GM12891 (cell line): ENCODE measurements around the gene TPSB2.
"Not testable (repeated sequence)": the region's sequence is repeated elsewhere in the genome, so short reads cannot be mapped to it uniquely, and the experiment has no call there.

Experiments used
- DNase-seq: peaks from one replicate; pipeline ENCODE4 v3.0.0; 2011; ENCODE audit warnings: low spot score; ENCODE audit not compliant: insufficient read length
- FAIRE-seq: peaks from 2 replicates; lab custom pipeline; 2011; peaks lifted over from hg19 to GRCh38; lab: Jason Lieb, UNC
- PAX5 ChIP-seq: IDR thresholded peaks from 2 replicates; pipeline ENCODE4 v1.6.1; 2011; ENCODE audit warnings: low read length, moderate library complexity, mild to moderate bottlenecking; ENCODE audit not compliant: insufficient read depth, severe bottlenecking
- POLR2A ChIP-seq: IDR thresholded peaks from 2 replicates; pipeline ENCODE4 v1.6.1; 2011; ENCODE audit warnings: low read depth, low read length, control low read depth
- POLR2AphosphoS5 ChIP-seq: IDR thresholded peaks from 2 replicates; pipeline ENCODE4 v1.6.1; 2011; ENCODE audit warnings: low read depth, low read length, control low read depth
- POU2F2 ChIP-seq: IDR thresholded peaks from 2 replicates; pipeline ENCODE4 v1.6.1; 2011; ENCODE audit warnings: low read depth, mild to moderate bottlenecking, control low read depth, low read length, moderate library complexity
- SPI1 ChIP-seq: IDR thresholded peaks from 2 replicates; pipeline ENCODE4 v1.6.1; 2011; ENCODE audit warnings: low read depth, low read length, control low read depth
- TAF1 ChIP-seq: IDR thresholded peaks from 2 replicates; pipeline ENCODE4 v1.6.1; 2011; ENCODE audit warnings: low read depth, low read length, control low read depth

TPSB2 gene

GRCh38 chr16:1226692-1227091 is 3.3 kb downstream of the TPSB2 start:
- DNase-seq, FAIRE-seq: not testable (repeated sequence)

DNA sequence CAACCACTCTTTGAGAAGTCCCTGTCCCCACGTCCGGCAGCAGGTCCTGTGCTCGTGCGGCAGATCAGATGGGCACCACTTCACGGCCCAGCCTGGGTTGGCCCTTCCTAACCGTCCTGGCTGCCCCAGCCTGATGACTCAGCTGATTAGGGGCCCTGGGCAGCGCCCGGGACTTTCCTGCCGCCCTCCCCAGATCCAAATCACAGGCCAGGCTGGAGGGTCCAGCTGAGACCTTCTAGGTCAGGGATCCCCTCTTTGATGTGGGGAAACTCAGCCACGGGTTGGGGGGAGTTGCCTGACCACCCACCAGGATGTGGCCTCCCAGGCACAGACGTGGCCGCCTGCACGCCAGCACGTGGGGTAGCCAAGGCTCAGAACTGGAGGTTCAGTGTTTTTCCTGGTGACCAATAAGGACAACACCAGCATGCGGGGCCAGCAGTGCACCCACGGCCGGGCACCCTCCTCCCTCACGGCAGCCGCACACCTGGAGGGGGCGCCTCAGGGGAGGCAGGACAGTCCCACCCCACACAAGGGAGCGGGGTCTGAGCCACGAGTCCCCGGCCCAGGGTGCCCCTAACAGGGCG is 4.2 kb downstream of the TPSB2 start:
- FAIRE-seq, result not testable (repeated sequence)

GRCh38 chr16:1225051-1225451 is 4.9 kb downstream of the TPSB2 start, which contains the start of gene TPSG1:
TPSG1 (minus strand) TSS chr16:1225268; CDS start chr16:1225252, 16 bp downstream.
- DNase-seq, result no peak
- no peak for FAIRE-seq
- TF ChIP-seq POU2F2 (no peak), POLR2A (no peak), SPI1 (no peak), TAF1 (no peak), PAX5 (no peak), POLR2AphosphoS5 (no peak)

More for the DNA sequence above, 4.2 kb downstream of the TPSB2 start:
- not testable (repeated sequence) for DNase-seq

- TF ChIP-seq POU2F2, result no peak
- TF ChIP-seq POLR2A, result no peak
- no peak for TF ChIP-seq SPI1
- no peak for TF ChIP-seq POLR2AphosphoS5
- no peak for TF ChIP-seq PAX5
- TF ChIP-seq TAF1, result no peak
- no peak for FAIRE-seq
- DNase-seq, result no peak
Measured at GRCh38 chr16:1224558-1224957, 5.4 kb downstream of the TPSB2 start.

DNA sequence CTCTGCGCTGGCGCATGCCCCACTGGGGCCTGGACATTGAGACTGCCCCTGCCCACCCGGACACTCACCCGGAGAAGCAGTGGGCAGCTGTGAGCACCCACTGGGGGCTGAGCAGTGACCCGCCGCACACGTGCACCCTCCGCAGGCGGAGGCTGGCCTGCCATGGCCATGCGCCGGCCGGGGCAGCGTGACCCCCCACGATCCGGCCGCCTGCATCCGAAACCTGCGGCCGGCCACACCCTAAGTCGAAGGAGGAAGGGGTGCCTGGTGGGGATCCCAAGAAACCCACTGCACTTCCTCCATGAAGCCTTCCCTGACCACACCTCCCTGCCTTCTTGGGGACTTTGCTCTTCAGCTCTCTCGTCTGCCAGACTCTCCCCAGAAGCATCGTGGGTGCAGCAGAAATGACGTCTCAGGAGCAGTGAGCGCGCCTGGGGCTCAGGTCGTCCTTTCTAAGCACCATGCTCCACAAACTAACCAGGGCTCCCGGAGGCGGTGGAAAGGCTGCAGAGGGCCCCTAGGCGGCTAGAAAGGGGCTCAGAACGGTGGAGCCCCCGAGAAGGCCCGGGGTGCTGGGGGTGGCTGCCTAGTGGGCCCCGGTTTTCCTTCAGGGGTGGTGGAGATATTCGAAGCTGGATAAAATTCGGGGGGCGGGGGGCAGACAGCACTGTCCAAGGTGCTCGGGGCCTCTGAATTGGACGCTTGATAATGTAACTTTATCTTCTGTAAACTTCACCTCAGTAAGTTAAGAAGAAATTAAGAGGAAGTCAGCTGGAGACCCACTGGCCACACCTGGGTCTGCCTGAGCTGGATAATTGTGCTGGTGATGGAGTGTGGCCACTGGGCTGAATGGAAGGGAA is 6.4 kb downstream of the TPSB2 start:
- TF ChIP-seq POLR2AphosphoS5 (no peak), PAX5 (no peak), POLR2A (no peak), SPI1 (no peak), POU2F2 (no peak), TAF1 (no peak)
- DNase-seq (no peak), FAIRE-seq (no peak)

- TF ChIP-seq TAF1 (no peak), SPI1 (no peak), PAX5 (no peak), POLR2AphosphoS5 (no peak), POLR2A (no peak), POU2F2 (no peak)
- FAIRE-seq (no peak), DNase-seq (no peak)
Measured at GRCh38 chr16:1222553-1223354, 7.2 kb downstream of the TPSB2 start.

- TF ChIP-seq TAF1 (no peak), POLR2A (no peak), SPI1 (no peak), POU2F2 (no peak), PAX5 (no peak), POLR2AphosphoS5 (no peak)
- DNase-seq, result no peak
- FAIRE-seq, result no peak
Measured at GRCh38 chr16:1221628-1222552, 8.1 kb downstream of the TPSB2 start.

- no peak for TF ChIP-seq TAF1
- TF ChIP-seq SPI1, result no peak
- DNase-seq (no peak), FAIRE-seq (no peak)
Measured at GRCh38 chr16:1220841-1221627, 8.9 kb downstream of the TPSB2 start.
